Measurements from ENCODE around the gene ANKRD40.

Gene ANKRD40, protein sequence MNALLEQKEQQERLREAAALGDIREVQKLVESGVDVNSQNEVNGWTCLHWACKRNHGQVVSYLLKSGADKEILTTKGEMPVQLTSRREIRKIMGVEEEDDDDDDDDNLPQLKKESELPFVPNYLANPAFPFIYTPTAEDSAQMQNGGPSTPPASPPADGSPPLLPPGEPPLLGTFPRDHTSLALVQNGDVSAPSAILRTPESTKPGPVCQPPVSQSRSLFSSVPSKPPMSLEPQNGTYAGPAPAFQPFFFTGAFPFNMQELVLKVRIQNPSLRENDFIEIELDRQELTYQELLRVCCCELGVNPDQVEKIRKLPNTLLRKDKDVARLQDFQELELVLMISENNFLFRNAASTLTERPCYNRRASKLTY

GRCh38 chr17:50707289-50708049 lies at the start of gene ANKRD40:
TSS of gene ANKRD40 (minus strand) at chr17:50707914. CDS start at chr17:50707654, 260 bp downstream.
- no peak for TF ChIP-seq CTCF (IDR thresholded peaks at IDR 0.05; ENCODE audit: control extremely low read depth, extremely low read depth, low read depth, missing control alignments)
- POLR2A ChIA-PET = no interaction called here
- CTCF ChIA-PET = interaction anchor here (1.5 to 1.9 kb wide), 2 partner anchors 10 to 12 kb away, joined by 4 to 8 read pairs; no protein-coding TSS in a partner anchor
- DNase-seq (ENCODE audit: extremely low spot score) = peak; percentile 86

DNA sequence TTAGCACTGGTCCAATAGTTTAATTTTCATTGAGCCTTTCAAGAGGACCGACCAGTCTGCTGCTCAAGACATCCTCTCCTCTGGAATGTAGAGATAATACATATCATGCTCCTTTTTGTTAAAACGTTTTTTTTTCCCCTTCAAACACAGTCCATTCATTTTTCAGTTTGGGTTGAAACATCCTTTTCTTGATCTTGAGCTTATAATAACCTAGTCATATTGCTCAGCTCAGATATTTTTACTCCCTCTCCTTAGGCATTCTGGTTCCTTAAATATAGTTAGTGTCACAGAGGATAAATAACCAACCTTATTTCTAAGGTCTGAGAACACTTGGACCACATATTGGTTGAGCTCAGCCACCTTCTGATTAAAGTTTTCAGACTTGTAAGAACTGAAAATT lies 46.8 kb upstream of the ANKRD40 start:
- TF ChIP-seq CTCF (IDR thresholded peaks at IDR 0.05; ENCODE audit: control extremely low read depth, extremely low read depth, low read depth, missing control alignments) = no peak
- no peak for DNase-seq (ENCODE audit: extremely low spot score)
- ChIA-PET POLR2A (no interaction called here), CTCF (interaction anchor here (1.8 kb wide), 1 partner anchor 9 kb away, joined by 6 read pairs; no protein-coding TSS in a partner anchor)

GRCh38 chr17:50749245-50749644 lies 41.5 kb upstream of the ANKRD40 start:
- DNase-seq (ENCODE audit: extremely low spot score) = no peak
- ChIA-PET POLR2A (no interaction called here), CTCF (no interaction called here)
- TF ChIP-seq CTCF (IDR thresholded peaks at IDR 0.05; ENCODE audit: control extremely low read depth, extremely low read depth, low read depth, missing control alignments) = no peak

- no peak for TF ChIP-seq CTCF (IDR thresholded peaks at IDR 0.05; ENCODE audit: control extremely low read depth, extremely low read depth, low read depth, missing control alignments)
- no peak for DNase-seq (ENCODE audit: extremely low spot score)
- POLR2A ChIA-PET = no interaction called here
- CTCF ChIA-PET = no interaction called here
These were observed 37.9 kb upstream of the ANKRD40 start for GRCh38 chr17:50745631-50746030.

DNA sequence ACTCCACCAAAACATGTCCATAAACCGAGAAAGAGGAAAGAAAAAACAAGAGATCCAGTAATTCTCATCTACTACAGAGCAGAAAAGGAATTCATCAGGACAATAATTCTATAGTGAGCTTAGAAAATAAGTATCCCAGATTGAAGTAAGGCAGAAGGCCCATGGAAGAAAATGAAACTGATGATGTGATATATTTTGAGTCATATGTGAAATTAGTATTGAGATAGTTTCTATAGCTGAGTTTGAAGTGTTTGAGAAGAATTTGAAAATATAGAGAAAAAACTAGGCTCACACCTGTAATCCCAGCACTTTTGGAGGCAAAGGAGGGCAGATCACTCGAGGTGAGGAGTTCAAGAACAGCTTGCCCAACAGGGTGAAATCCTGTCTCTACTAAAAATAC lies 31.4 kb upstream of the ANKRD40 start:
- ChIA-PET POLR2A (no interaction called here), CTCF (interaction anchor here (0.8 to 1.0 kb wide), 2 partner anchors 9 to 11 kb away, joined by 4 read pairs; no protein-coding TSS in a partner anchor)
- no peak for DNase-seq (ENCODE audit: extremely low spot score)
- TF ChIP-seq CTCF (IDR thresholded peaks at IDR 0.05; ENCODE audit: control extremely low read depth, extremely low read depth, low read depth, missing control alignments) = no peak

- POLR2A ChIA-PET = no interaction called here
- CTCF ChIA-PET = no interaction called here
- no peak for TF ChIP-seq CTCF (IDR thresholded peaks at IDR 0.05; ENCODE audit: control extremely low read depth, extremely low read depth, low read depth, missing control alignments)
- DNase-seq (ENCODE audit: extremely low spot score) = no peak
These were observed 29.5 kb upstream of the ANKRD40 start for GRCh38 chr17:50737118-50737698.
